ENCODE measurements around the gene ZNF639. TPM values are rescaled to one million over a fixed set of nuclear protein-coding genes. Genes with fewer than 3 reads are reported as not detected.
A peak's percentile ranks its signal among the peaks of the same experiment; 100 is the strongest.

Gene ZNF639
- polyA plus RNA-seq, 4 donors = 50.7 to 64.4 (median 62.6) TPM

- DNase-seq (ENCODE audit: low read depth in 4 of 4, low spot score in 3 of 4) = no peak
These were observed 13.4 kb upstream of the ZNF639 start for GRCh38 chr3:179309225-179310078.

- DNase-seq (ENCODE audit: low read depth in 4 of 4, low spot score in 3 of 4) = no peak
These were observed 4.0 kb upstream of the ZNF639 start for GRCh38 chr3:179318876-179319275.

- DNase-seq (ENCODE audit: low read depth in 4 of 4, low spot score in 3 of 4) = peak; percentile 6 to 39 (median 24)
These were observed 1.1 kb upstream of the ZNF639 start for GRCh38 chr3:179321668-179322285.

- peak in 3 of 4 donors; percentile 20 to 54 (median 45) for DNase-seq (ENCODE audit: low read depth in 4 of 4, low spot score in 3 of 4)
These were observed 623 bp downstream of the ZNF639 start for GRCh38 chr3:179323197-179324110.

- DNase-seq (ENCODE audit: low read depth in 4 of 4, low spot score in 3 of 4) = peak in 2 of 4 donors; percentile 3 to 12
These were observed 1.5 kb downstream of the ZNF639 start for GRCh38 chr3:179324270-179324754.

GRCh38 chr3:179330438-179330837, 7.6 kb downstream of the ZNF639 start:
- no peak for DNase-seq (ENCODE audit: low read depth in 4 of 4, low spot score in 3 of 4)

- no peak for DNase-seq (ENCODE audit: low read depth in 4 of 4, low spot score in 3 of 4)
These were observed 9.4 kb downstream of the ZNF639 start for GRCh38 chr3:179332240-179332639.

- no peak for DNase-seq (ENCODE audit: low read depth in 4 of 4, low spot score in 3 of 4)
These were observed 10.3 kb downstream of the ZNF639 start for GRCh38 chr3:179333084-179333483.

GRCh38 chr3:179336345-179336929, 13.6 kb downstream of the ZNF639 start:
- DNase-seq (ENCODE audit: low read depth in 4 of 4, low spot score in 3 of 4) = no peak

GRCh38 chr3:179347345-179348194, 24.7 kb downstream of the ZNF639 start, which contains the start of gene MFN1:
MFN1 (plus strand) TSS chr3:179347709; CDS start chr3:179348852, 1,143 bp downstream.
- peak; percentile 86 to 94 (median 94) for DNase-seq (ENCODE audit: low read depth in 4 of 4, low spot score in 3 of 4)

GRCh38 chr3:179348325-179349013, 25.6 kb downstream of the ZNF639 start:
- DNase-seq (ENCODE audit: low read depth in 4 of 4, low spot score in 3 of 4) = no peak

GRCh38 chr3:179355996-179356395, 33.2 kb downstream of the ZNF639 start:
- no peak for DNase-seq (ENCODE audit: low read depth in 4 of 4, low spot score in 3 of 4)

GRCh38 chr3:179363332-179363731, 40.5 kb downstream of the ZNF639 start:
- no peak for DNase-seq (ENCODE audit: low read depth in 4 of 4, low spot score in 3 of 4)

GRCh38 chr3:179369621-179370020, 46.8 kb downstream of the ZNF639 start:
- DNase-seq (ENCODE audit: low read depth in 4 of 4, low spot score in 3 of 4) = no peak

GRCh38 chr3:179373938-179374337, 51.1 kb downstream of the ZNF639 start:
- no peak for DNase-seq (ENCODE audit: low read depth in 4 of 4, low spot score in 3 of 4)

GRCh38 chr3:179375091-179375999, 52.5 kb downstream of the ZNF639 start:
- no peak for DNase-seq (ENCODE audit: low read depth in 4 of 4, low spot score in 3 of 4)

GRCh38 chr3:179376474-179376873, 53.6 kb downstream of the ZNF639 start:
- no peak for DNase-seq (ENCODE audit: low read depth in 4 of 4, low spot score in 3 of 4)

Data from right renal pelvis (tissue), 4 donors.